Measurements from ENCODE around the gene ST6GALNAC3.

The ST6GALNAC3 gene

GRCh38 chr1:76491737-76492136, 417.2 kb downstream of the ST6GALNAC3 start:
- no peak overlapping the region for H3K27ac ChIP-seq
- TF ChIP-seq, protein P1, sequence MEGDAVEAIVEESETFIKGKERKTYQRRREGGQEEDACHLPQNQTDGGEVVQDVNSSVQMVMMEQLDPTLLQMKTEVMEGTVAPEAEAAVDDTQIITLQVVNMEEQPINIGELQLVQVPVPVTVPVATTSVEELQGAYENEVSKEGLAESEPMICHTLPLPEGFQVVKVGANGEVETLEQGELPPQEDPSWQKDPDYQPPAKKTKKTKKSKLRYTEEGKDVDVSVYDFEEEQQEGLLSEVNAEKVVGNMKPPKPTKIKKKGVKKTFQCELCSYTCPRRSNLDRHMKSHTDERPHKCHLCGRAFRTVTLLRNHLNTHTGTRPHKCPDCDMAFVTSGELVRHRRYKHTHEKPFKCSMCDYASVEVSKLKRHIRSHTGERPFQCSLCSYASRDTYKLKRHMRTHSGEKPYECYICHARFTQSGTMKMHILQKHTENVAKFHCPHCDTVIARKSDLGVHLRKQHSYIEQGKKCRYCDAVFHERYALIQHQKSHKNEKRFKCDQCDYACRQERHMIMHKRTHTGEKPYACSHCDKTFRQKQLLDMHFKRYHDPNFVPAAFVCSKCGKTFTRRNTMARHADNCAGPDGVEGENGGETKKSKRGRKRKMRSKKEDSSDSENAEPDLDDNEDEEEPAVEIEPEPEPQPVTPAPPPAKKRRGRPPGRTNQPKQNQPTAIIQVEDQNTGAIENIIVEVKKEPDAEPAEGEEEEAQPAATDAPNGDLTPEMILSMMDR (IDR thresholded peaks at IDR 0.05) = no peak
- TF ChIP-seq ZFX (IDR thresholded peaks at IDR 0.05; ENCODE audit: borderline replicate concordance) = no peak

DNA sequence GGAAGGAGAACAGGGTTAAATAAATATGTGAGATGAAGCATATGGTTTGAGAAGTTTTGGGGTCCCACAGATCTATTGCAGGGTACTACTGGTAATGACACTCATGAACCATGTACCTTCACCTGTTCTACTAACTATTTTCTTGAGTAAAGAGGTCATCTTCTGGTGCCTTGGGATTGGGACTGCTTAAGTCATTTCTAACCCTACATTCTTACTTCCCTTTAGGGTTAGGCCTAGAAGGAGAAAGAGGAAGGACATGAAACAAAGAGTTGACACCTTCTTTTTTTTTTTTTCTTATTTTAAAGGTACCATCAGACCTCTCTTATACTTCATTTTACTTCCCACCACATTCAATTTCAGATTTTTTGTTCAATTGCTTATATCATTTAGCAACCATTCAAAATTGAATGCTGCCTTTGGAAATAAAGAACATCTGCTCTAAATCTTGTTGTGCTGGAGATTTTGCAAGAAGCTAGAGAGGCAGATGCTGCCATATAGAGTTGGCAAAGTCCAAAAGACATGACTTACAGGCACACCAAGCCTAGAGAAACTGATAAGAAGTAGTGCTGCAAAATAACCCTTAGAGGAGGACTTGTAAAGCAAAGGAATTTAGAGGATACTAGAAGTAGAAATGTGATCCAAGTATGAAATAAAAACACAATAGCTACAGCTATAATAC, 418.3 kb downstream of the ST6GALNAC3 start:
- TF ChIP-seq, protein P1 (IDR thresholded peaks at IDR 0.05) = no peak
- TF ChIP-seq ZFX (IDR thresholded peaks at IDR 0.05; ENCODE audit: borderline replicate concordance) = no peak
- no peak overlapping the region for H3K27ac ChIP-seq

DNA sequence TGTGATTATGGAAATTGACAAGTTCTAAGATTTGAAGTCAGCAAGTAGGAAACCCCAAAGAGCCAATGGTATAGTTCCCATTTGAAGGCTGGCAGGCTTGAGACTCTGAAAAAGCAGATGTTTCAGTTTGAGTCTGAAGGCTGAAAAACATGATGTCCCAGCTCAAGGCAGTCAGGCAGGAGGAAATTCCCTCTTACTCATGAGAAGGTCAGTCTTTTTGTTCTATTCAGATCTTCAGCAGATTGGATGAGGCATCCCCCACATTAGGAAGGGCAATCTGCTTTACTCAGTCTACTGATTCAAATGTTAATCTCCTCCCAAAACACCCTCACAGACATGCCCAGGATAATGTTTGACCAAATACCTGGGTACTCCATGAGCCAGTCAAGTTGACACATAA, 420.3 kb downstream of the ST6GALNAC3 start:
- TF ChIP-seq ZFX (IDR thresholded peaks at IDR 0.05; ENCODE audit: borderline replicate concordance) = no peak
- TF ChIP-seq, protein P1 (IDR thresholded peaks at IDR 0.05) = no peak
- no peak overlapping the region for H3K27ac ChIP-seq

GRCh38 chr1:76496871-76497270, 422.3 kb downstream of the ST6GALNAC3 start:
- H3K27ac ChIP-seq = no peak overlapping the region
- TF ChIP-seq, protein P1 (IDR thresholded peaks at IDR 0.05) = no peak
- TF ChIP-seq ZFX (IDR thresholded peaks at IDR 0.05; ENCODE audit: borderline replicate concordance) = no peak

- no peak overlapping the region for H3K27ac ChIP-seq
- TF ChIP-seq ZFX (IDR thresholded peaks at IDR 0.05; ENCODE audit: borderline replicate concordance) = no peak
- TF ChIP-seq, protein P1 (IDR thresholded peaks at IDR 0.05) = no peak
These were observed 425.6 kb downstream of the ST6GALNAC3 start for GRCh38 chr1:76500116-76500515.

DNA sequence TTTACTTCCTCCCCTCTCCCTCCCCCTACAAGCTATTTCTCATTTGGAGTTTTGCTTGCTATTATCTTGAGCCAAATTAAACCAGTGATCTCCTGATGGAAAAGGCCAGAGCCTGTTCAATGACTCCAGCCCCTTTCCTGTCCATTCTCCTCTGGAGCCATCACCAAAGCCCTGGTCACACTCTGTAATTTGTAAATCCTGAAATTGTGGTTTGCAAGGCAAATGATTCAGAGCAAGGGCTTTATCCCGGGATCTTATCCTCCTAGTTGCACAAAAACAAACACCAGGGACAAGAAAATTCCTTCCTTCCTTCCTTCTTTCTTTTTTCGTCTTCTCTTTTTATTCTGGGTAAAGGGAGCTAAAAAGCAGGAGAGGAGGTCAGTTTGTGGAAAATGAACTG, 426.6 kb downstream of the ST6GALNAC3 start:
- TF ChIP-seq ZFX (IDR thresholded peaks at IDR 0.05; ENCODE audit: borderline replicate concordance) = no peak
- TF ChIP-seq, protein P1 (IDR thresholded peaks at IDR 0.05) = no peak
- H3K27ac ChIP-seq = no peak overlapping the region

- H3K27ac ChIP-seq = no peak overlapping the region
- TF ChIP-seq, protein P1 (IDR thresholded peaks at IDR 0.05) = no peak
- no peak for TF ChIP-seq ZFX (IDR thresholded peaks at IDR 0.05; ENCODE audit: borderline replicate concordance)
These were observed 427.2 kb downstream of the ST6GALNAC3 start for GRCh38 chr1:76501586-76502219.

All from 22Rv1 (cell line).